HEK293 (cell line): Measurements from ENCODE around the gene CTDSP2.

Source experiments
- CTCF ChIA-PET: fragments of 350-600 bp; formaldehyde crosslinking; extraction: SDS; loops from one replicate; lab custom pipeline; 2021; ENCODE audit warnings: antibody characterized with exemption; lab: Yijun Ruan, JAX
- POLR2A ChIA-PET: fragments of 300-600 bp; formaldehyde crosslinking; extraction: SDS; loops from one replicate; lab custom pipeline; 2020; ENCODE audit warnings: antibody characterized with exemption, inconsistent platforms; lab: Yijun Ruan, JAX
- H3K27ac ChIP-seq: fragments of 200-500 bp; sonication (Bioruptor generic); 2 replicates; pipeline ENCODE4 v1.5.1; 2014; ENCODE audit warnings: low read depth, low read length, control low read depth, inconsistent platforms; ENCODE audit errors: extremely low read depth
- H3K36me3 ChIP-seq, 2 experiments: fragments of 200-500 bp in 1 of 2; sonication (Bioruptor generic) in 1 of 2; 1 replicate in 1 of 2; 2 replicates in 1 of 2; pipeline ENCODE4 v1.5.1; 2014 to 2017; ENCODE audit warnings: inconsistent platforms in 2 of 2, low read length in 2 of 2; ENCODE audit not compliant: control insufficient read depth in 2 of 2, insufficient read depth in 1 of 2
- H3K4me1 ChIP-seq: fragments of 200-500 bp; sonication (Bioruptor generic); 2 replicates; pipeline ENCODE4 v1.5.1; 2014; ENCODE audit warnings: mild to moderate bottlenecking, low read length, inconsistent platforms; ENCODE audit not compliant: control insufficient read depth, insufficient read depth
- H3K4me3 ChIP-seq: 2 replicates; pipeline ENCODE4 v1.5.1; 2011; ENCODE audit warnings: low read depth, mild to moderate bottlenecking, control low read depth, low read length, moderate library complexity
- H3K9me3 ChIP-seq: fragments of 200-500 bp; sonication (Bioruptor generic); 2 replicates; pipeline ENCODE4 v1.5.1; 2014; ENCODE audit warnings: low read depth, low read length, inconsistent platforms; ENCODE audit not compliant: control insufficient read depth, insufficient read depth
- ATF2 ChIP-seq: fragments of 450-650 bp; formaldehyde crosslinking; IDR thresholded peaks from 2 replicates; pipeline ENCODE4 v1.5.1; 2016; ENCODE audit warnings: missing biosample characterization, missing genetic modification characterization, low read depth
- EGR2 ChIP-seq: fragments of 450-650 bp; formaldehyde crosslinking; IDR thresholded peaks from 2 replicates; pipeline ENCODE4 v1.5.1; 2016; ENCODE audit warnings: low read depth, missing biosample characterization, missing genetic modification characterization
- PRDM10 ChIP-seq: fragments of 450-650 bp; formaldehyde crosslinking; IDR thresholded peaks from 2 replicates; pipeline ENCODE4 v1.5.1; 2016; ENCODE audit warnings: missing biosample characterization, missing genetic modification characterization
- REST ChIP-seq: fragments of 450-650 bp; formaldehyde crosslinking; IDR thresholded peaks from 2 replicates; pipeline ENCODE4 v1.5.1; 2016; ENCODE audit warnings: missing biosample characterization, missing genetic modification characterization
- SP2 ChIP-seq: fragments of 450-650 bp; formaldehyde crosslinking; IDR thresholded peaks from 2 replicates; pipeline ENCODE4 v1.5.1; 2016; ENCODE audit warnings: missing biosample characterization, missing genetic modification characterization
- SP3 ChIP-seq: fragments of 450-650 bp; formaldehyde crosslinking; IDR thresholded peaks from 2 replicates; pipeline ENCODE4 v1.5.1; 2016; ENCODE audit warnings: missing biosample characterization, missing genetic modification characterization
- ZBTB11 ChIP-seq: fragments of 450-650 bp; formaldehyde crosslinking; conservative IDR thresholded peaks from 2 replicates; pipeline ENCODE4 v1.5.1; 2016; ENCODE audit warnings: low read depth, missing biosample characterization, missing genetic modification characterization
- ZBTB8A ChIP-seq: fragments of 450-650 bp; formaldehyde crosslinking; IDR thresholded peaks from 2 replicates; pipeline ENCODE4 v1.5.1; 2016; ENCODE audit warnings: missing biosample characterization, missing genetic modification characterization
- ZEB2 ChIP-seq: fragments of 450-650 bp; formaldehyde crosslinking; IDR thresholded peaks from 2 replicates; pipeline ENCODE4 v1.5.1; 2016; ENCODE audit warnings: missing biosample characterization, missing genetic modification characterization
- ZNF133 ChIP-seq: fragments of 450-650 bp; formaldehyde crosslinking; IDR thresholded peaks from 2 replicates; pipeline ENCODE4 v1.5.1; 2016; ENCODE audit warnings: missing biosample characterization, missing genetic modification characterization
- ZNF157 ChIP-seq: fragments of 450-650 bp; formaldehyde crosslinking; IDR thresholded peaks from 2 replicates; pipeline ENCODE4 v1.5.1; 2016; ENCODE audit warnings: missing biosample characterization, missing genetic modification characterization
- ZNF16 ChIP-seq: fragments of 450-650 bp; formaldehyde crosslinking; IDR thresholded peaks from 2 replicates; pipeline ENCODE4 v1.5.1; 2016; ENCODE audit warnings: low read depth, missing biosample characterization, missing genetic modification characterization
- ZNF391 ChIP-seq: fragments of 450-650 bp; formaldehyde crosslinking; IDR thresholded peaks from 2 replicates; pipeline ENCODE4 v1.5.1; 2016; ENCODE audit warnings: low read depth, missing biosample characterization, missing genetic modification characterization, borderline replicate concordance
- ZNF394 ChIP-seq: fragments of 450-650 bp; formaldehyde crosslinking; IDR thresholded peaks from 2 replicates; pipeline ENCODE4 v1.5.1; 2016; ENCODE audit warnings: missing biosample characterization, missing genetic modification characterization, mild to moderate bottlenecking, moderate library complexity, borderline replicate concordance
- ZNF626 ChIP-seq: fragments of 450-650 bp; sonication (Bioruptor Pico); formaldehyde crosslinking; IDR thresholded peaks from 2 replicates; pipeline ENCODE4 v1.5.1; 2018; ENCODE audit warnings: missing biosample characterization, missing genetic modification characterization, inconsistent platforms
- ZNF660 ChIP-seq: fragments of 450-650 bp; IDR thresholded peaks from 2 replicates; pipeline ENCODE4 v1.5.1; 2018; ENCODE audit warnings: missing biosample characterization, mild to moderate bottlenecking, missing genetic modification characterization
- ZNF704 ChIP-seq: fragments of 450-650 bp; formaldehyde crosslinking; IDR thresholded peaks from 2 replicates; pipeline ENCODE4 v1.5.1; 2016; ENCODE audit warnings: missing biosample characterization, missing genetic modification characterization
- ZNF747 ChIP-seq: fragments of 450-650 bp; formaldehyde crosslinking; IDR thresholded peaks from 2 replicates; pipeline ENCODE4 v1.5.1; 2016; ENCODE audit warnings: missing biosample characterization, missing genetic modification characterization
- ZNF768 ChIP-seq: fragments of 450-650 bp; formaldehyde crosslinking; IDR thresholded peaks from 2 replicates; pipeline ENCODE4 v1.5.1; 2018; ENCODE audit warnings: missing biosample characterization, mild to moderate bottlenecking, missing genetic modification characterization
- ZSCAN5A ChIP-seq: fragments of 450-650 bp; formaldehyde crosslinking; IDR thresholded peaks from 2 replicates; pipeline ENCODE4 v1.5.1; 2016; ENCODE audit warnings: missing biosample characterization, missing genetic modification characterization

CTDSP2 gene

GRCh38 chr12:57771873-57772428 lies 74.6 kb downstream of the CTDSP2 start, which contains the start of gene METTL1 (continued):
- peak; percentile 6; the same call in 1 of the 2 replicates for TF ChIP-seq ATF2 (tag by site-specific recombination)
- TF ChIP-seq SP3, result peak; percentile 93
- peak; percentile 90 for TF ChIP-seq ZNF660 (tag by site-specific recombination)
- TF ChIP-seq SP2, result peak; percentile 85
- TF ChIP-seq ZNF704 (tag by site-specific recombination), result no peak
- 0 out of 2 replicates have a peak, but pooled peaks have one; percentile 9 for TF ChIP-seq ZNF16 (tag by site-specific recombination)
- TF ChIP-seq ZEB2 (tag by site-specific recombination), result peak; percentile 97
- peak; percentile 54; the same call in 1 of the 2 replicates for TF ChIP-seq ZSCAN5A

- Histone ChIP-seq H3K4me1 (peaks cover 19% of the 10 kb centered on the region), H3K4me3 (peak overlapping the region; percentile 93), H3K36me3 (peaks cover 5 to 43% of the 10 kb centered on the region in 2 experiments; a peak in 2 of 3 replicates), H3K9me3 (no peaks in the 10 kb centered on the region), H3K27ac (peak overlapping the region; percentile 94)
- CTCF ChIA-PET, result interaction anchor here (0.6 to 2.1 kb wide), 3 partner anchors 12 to 133 kb away, joined by 3 to 6 read pairs (median 6); partner anchors contain the start of gene TSFM
- POLR2A ChIA-PET, result interaction anchor here (0.6 to 1.8 kb wide), 14 partner anchors 10 to 241 kb away, joined by 3 to 14 read pairs (median 4); partner anchors contain the start of genes CDK4, CTDSP2, MARCHF9 and TSFM
- no peak for TF ChIP-seq ZNF157
- no peak for TF ChIP-seq ZNF626 (tag by site-specific recombination)
- TF ChIP-seq ZNF391 (tag by site-specific recombination), result no peak
- no peak for TF ChIP-seq REST (tag by site-specific recombination)
- TF ChIP-seq PRDM10 (tag by site-specific recombination), result peak; percentile 96
- no peak for TF ChIP-seq ZNF768 (tag by site-specific recombination)
- no peak for TF ChIP-seq ZNF747
- TF ChIP-seq ZBTB8A, result no peak
- no peak for TF ChIP-seq ZBTB11
- TF ChIP-seq ZNF394, result no peak
- TF ChIP-seq ZNF133, result no peak
- TF ChIP-seq EGR2 (tag by site-specific recombination), result 0 out of 2 replicates have a peak, but pooled peaks have one; percentile 68
These were observed 75.2 kb downstream of the CTDSP2 start for GRCh38 chr12:57771236-57771872.
